Tibial nerve (tissue), 3 donors: Measurements from ENCODE around the gene PTPN7.

Experiments used
- EP300 ChIP-seq, 2 donors: sonication (generic); formaldehyde crosslinking; IDR thresholded peaks; one replicate each; pipeline ENCODE4 v1.6.1; 2017; ENCODE audit warnings: antibody characterized with exemption in 2 of 2, mild to moderate bottlenecking in 1 of 2
- POLR2A ChIP-seq, 2 donors: fragments of 450-650 bp; IDR thresholded peaks; one replicate each; pipeline ENCODE4 v1.6.1; 2017; ENCODE audit warnings: antibody characterized with exemption in 2 of 2, mild to moderate bottlenecking in 2 of 2, moderate library complexity in 2 of 2

- TF ChIP-seq POLR2A (IDR thresholded peaks at IDR 0.05) = no peak
- TF ChIP-seq EP300 (IDR thresholded peaks at IDR 0.05) = no peak
Measured at GRCh38 chr1:202182040-202182877, 21.9 kb upstream of the PTPN7 start.
